ENCODE measurements around the gene MFSD2B.
"Not testable (repeated sequence)": the region's sequence is repeated elsewhere in the genome, so short reads cannot be mapped to it uniquely, and the experiment has no call there.

- TF ChIP-seq CTCF (conservative IDR thresholded peaks at IDR 0.05; ENCODE audit: low read length); EZH2phosphoT487 (IDR thresholded peaks at IDR 0.05; ENCODE audit: borderline replicate concordance): not testable (repeated sequence)
Measured at GRCh38 chr2:24014902-24015301, 5.0 kb downstream of the MFSD2B start.
